Measurements from ENCODE around the gene FAM110A. TPM values are rescaled to one million over a fixed set of nuclear protein-coding genes. Genes with fewer than 3 reads are reported as not detected.

FAM110A gene
- total and polyA plus RNA-seq, 2 of the 8 experiments (the other 6 are each of a cell fraction or from before 2014, with no cell fraction given), result 10.1 to 10.9 TPM

DNA sequence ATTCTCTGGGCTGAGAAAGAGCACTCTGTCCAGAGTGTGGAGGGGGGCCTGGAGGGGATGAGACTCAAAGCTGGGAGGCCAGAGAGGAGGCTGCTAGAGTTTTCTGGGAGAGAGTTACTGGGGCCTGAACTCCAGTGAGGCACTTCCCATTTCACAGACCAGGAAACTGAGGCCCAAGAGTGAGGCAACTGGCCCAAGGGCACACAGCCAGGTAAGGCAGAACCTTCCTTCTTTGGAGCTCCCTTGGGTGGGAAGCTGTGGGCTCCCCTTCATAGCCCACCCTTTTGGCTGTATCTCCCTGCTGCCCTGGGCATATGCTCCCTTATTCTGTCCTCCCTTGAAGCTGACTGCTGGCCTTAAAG is 48.2 kb downstream of the FAM110A start (continued):
- TF ChIP-seq RAD21 (IDR thresholded peaks at IDR 0.05 in 1 of 2, conservative IDR thresholded peaks at IDR 0.05 in 1 of 2; ENCODE audit: low read depth in 2 of 2, low read length in 2 of 2) (no peak), HDAC6 (IDR thresholded peaks at IDR 0.05; ENCODE audit: low read depth, low read length) (no peak), POU5F1 (IDR thresholded peaks at IDR 0.05; ENCODE audit: low read depth, low read length) (no peak)
